Measurements from ENCODE around the gene GPR179. TPM values are rescaled to one million over a fixed set of nuclear protein-coding genes. Genes with fewer than 3 reads are reported as not detected.
"Not testable (repeated sequence)": the region's sequence is repeated elsewhere in the genome, so short reads cannot be mapped to it uniquely, and the experiment has no call there.

GPR179 gene
- polyA plus RNA-seq, 1 donor from 2014 or later, result not detected

GRCh38 chr17:38317081-38317480, 26.7 kb downstream of the GPR179 start (continued):
- TF ChIP-seq EP300 (conservative IDR thresholded peaks at IDR 0.05; ENCODE audit: poor library complexity, severe bottlenecking), result no peak

- H2AFZ ChIP-seq (ENCODE audit: low read depth, low read length), result no peak overlapping the region
- H3K9me2 ChIP-seq (ENCODE audit: insufficient read depth, low read length), result no peaks in the 10 kb centered on the region
- no peak for TF ChIP-seq TAF1 (IDR thresholded peaks at IDR 0.05; ENCODE audit: low read depth)
- no peak for TF ChIP-seq EP300 (conservative IDR thresholded peaks at IDR 0.05; ENCODE audit: poor library complexity, severe bottlenecking)
- no peak for TF ChIP-seq SMC3 (conservative IDR thresholded peaks at IDR 0.05; ENCODE audit: poor library complexity)
- TF ChIP-seq, protein P1, sequence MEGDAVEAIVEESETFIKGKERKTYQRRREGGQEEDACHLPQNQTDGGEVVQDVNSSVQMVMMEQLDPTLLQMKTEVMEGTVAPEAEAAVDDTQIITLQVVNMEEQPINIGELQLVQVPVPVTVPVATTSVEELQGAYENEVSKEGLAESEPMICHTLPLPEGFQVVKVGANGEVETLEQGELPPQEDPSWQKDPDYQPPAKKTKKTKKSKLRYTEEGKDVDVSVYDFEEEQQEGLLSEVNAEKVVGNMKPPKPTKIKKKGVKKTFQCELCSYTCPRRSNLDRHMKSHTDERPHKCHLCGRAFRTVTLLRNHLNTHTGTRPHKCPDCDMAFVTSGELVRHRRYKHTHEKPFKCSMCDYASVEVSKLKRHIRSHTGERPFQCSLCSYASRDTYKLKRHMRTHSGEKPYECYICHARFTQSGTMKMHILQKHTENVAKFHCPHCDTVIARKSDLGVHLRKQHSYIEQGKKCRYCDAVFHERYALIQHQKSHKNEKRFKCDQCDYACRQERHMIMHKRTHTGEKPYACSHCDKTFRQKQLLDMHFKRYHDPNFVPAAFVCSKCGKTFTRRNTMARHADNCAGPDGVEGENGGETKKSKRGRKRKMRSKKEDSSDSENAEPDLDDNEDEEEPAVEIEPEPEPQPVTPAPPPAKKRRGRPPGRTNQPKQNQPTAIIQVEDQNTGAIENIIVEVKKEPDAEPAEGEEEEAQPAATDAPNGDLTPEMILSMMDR (IDR thresholded peaks at IDR 0.05; ENCODE audit: poor library complexity, severe bottlenecking), result no peak
- TF ChIP-seq POLR2AphosphoS5 (IDR thresholded peaks at IDR 0.05), result no peak
- no peak for TF ChIP-seq MXI1 (conservative IDR thresholded peaks at IDR 0.05; ENCODE audit: poor library complexity, severe bottlenecking)
- TF ChIP-seq EZH2 (IDR thresholded peaks at IDR 0.05; ENCODE audit: borderline replicate concordance, insufficient read depth, low read length, poor library complexity, severe bottlenecking), result no peak
- no peak for TF ChIP-seq REST (IDR thresholded peaks at IDR 0.05; ENCODE audit: borderline replicate concordance)
- TF ChIP-seq RAD21 (conservative IDR thresholded peaks at IDR 0.05), result no peak
These were observed 28.3 kb downstream of the GPR179 start for GRCh38 chr17:38315497-38315896.

DNA sequence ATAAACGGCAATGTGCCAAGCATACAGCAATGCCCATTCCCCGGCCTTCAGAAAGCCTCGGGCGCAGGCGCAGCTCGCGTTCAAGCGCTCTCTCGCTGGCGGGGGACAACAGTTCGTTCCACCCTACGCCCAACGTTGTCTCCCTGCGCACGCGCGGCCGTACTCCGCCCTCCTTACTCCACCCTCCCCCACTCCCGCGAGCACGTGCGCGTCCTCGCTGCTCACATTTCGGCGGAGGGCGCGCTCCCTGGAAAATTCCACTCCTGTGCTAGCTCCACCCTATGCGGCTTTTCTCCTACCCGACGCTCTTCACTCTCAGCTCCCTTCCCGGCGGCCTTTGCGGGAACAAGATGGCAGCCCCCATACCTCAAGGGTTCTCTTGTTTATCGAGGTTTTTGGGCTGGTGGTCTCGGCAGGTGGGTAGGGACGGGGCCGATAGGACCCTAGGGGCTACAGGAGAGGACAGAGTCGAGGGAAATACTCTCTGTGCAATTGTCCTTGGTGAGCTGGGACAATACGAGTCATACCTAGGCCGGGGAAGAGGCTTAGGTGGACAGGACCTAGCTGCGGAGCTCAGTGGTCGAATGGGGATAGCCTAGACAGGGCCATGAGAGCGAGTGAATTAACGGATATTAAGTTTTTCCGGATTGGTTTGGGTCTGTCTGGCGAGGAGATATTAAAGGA, 46.8 kb downstream of the GPR179 start, which contains the start of gene MRPL45:
Gene MRPL45, plus strand, starts transcription at position 335 of the 684 bp plus-strand sequence. Its CDS starts 16 bp downstream, at position 351.
- Histone ChIP-seq H3K4me3 (ENCODE audit: low read length) (peak within 1 kb of the TSS; percentile 61), H2AFZ (ENCODE audit: low read depth, low read length) (peak within 1 kb of the TSS; percentile 40), H3K27ac (ENCODE audit: low read length) (peak within 1 kb of the TSS; percentile 68), H3K9ac (ENCODE audit: low read length) (peak within 1 kb of the TSS; percentile 74)
- TF ChIP-seq POLR2AphosphoS5 (IDR thresholded peaks at IDR 0.05) (peak; percentile 68), REST (IDR thresholded peaks at IDR 0.05; ENCODE audit: borderline replicate concordance) (peak; percentile 51), MXI1 (conservative IDR thresholded peaks at IDR 0.05; ENCODE audit: poor library complexity, severe bottlenecking) (peak; percentile 69)
- TF ChIP-seq, protein P1 (IDR thresholded peaks at IDR 0.05; ENCODE audit: poor library complexity, severe bottlenecking), result peak; percentile 12
- not testable (repeated sequence) for H4K20me1 ChIP-seq (ENCODE audit: insufficient read depth); H3K36me3 ChIP-seq (ENCODE audit: insufficient read depth, low read length); H3K4me2 ChIP-seq (ENCODE audit: low read length); H3F3A ChIP-seq (ENCODE audit: insufficient read depth, low read length, poor library complexity, severe bottlenecking); H3K9me3 ChIP-seq (ENCODE audit: low read length); H3K79me2 ChIP-seq (replicated peaks; ENCODE audit: insufficient read depth, low read length); H3K27me3 ChIP-seq (ENCODE audit: insufficient read depth, low read depth, low read length); H3K9me2 ChIP-seq (ENCODE audit: insufficient read depth, low read length)

More at GRCh38 chr17:38315497-38315896, 28.3 kb downstream of the GPR179 start:
- Histone ChIP-seq H3K27me3 (ENCODE audit: insufficient read depth, low read depth, low read length) (no peaks in the 10 kb centered on the region), H3K27ac (ENCODE audit: low read length) (no peak overlapping the region), H3F3A (ENCODE audit: insufficient read depth, low read length, poor library complexity, severe bottlenecking) (no peaks in the 10 kb centered on the region), H3K36me3 (ENCODE audit: insufficient read depth, low read length) (no peaks in the 10 kb centered on the region), H3K4me2 (ENCODE audit: low read length) (no peak overlapping the region), H3K9ac (ENCODE audit: low read length) (no peak overlapping the region), H4K20me1 (ENCODE audit: insufficient read depth) (no peaks in the 10 kb centered on the region), H3K9me3 (ENCODE audit: low read length) (no peaks in the 10 kb centered on the region), H3K4me3 (ENCODE audit: low read length) (no peak overlapping the region), H3K79me2 (replicated peaks; ENCODE audit: insufficient read depth, low read length) (no peaks in the 10 kb centered on the region)
